Measurements from ENCODE around the gene LRRC18.

GRCh38 chr10:48934672-48935501, 4.8 kb downstream of the LRRC18 start:
- no peak for TF ChIP-seq CREM (IDR thresholded peaks at IDR 0.05; ENCODE audit: low read depth)
- TF ChIP-seq JUN (IDR thresholded peaks at IDR 0.05; ENCODE audit: borderline replicate concordance, low read depth, low read length), result no peak
- TF ChIP-seq JUN (CRISPR knock-in tag; IDR thresholded peaks at IDR 0.05; ENCODE audit: borderline replicate concordance), result no peak
- no peak for TF ChIP-seq CTCF (IDR thresholded peaks at IDR 0.05 in 2 of 3, conservative IDR thresholded peaks at IDR 0.05 in 1 of 3; ENCODE audit: insufficient read depth in 2 of 3, low read depth in 1 of 3, low read length in 3 of 3)
- no peak for TF ChIP-seq HMGXB4 (CRISPR knock-in tag; IDR thresholded peaks at IDR 0.05)

Data from K562 (cell line).